Endothelial cell of umbilical vein (primary cell): ENCODE data around the gene NEDD4L. TPM values are rescaled to one million over a fixed set of nuclear protein-coding genes. Genes with fewer than 3 reads are reported as not detected.

Experiments
- BruUV-seq: library from RNA; stranded (reverse); fragments of 400-500 nt; replicated peaks from 2 replicates; lab custom pipeline; 2021; lab: Mats Ljungman, UMichigan
- CTCF ChIA-PET: fragments of 300-600, 350-600 bp; sonication (Branson Sonifier 250); formaldehyde crosslinking; loops from one replicate; lab custom pipeline; 2021; ENCODE audit warnings: antibody characterized with exemption, inconsistent platforms; lab: Charles Lee
- POLR2A ChIA-PET: fragments of 300-600, 350-600 bp; sonication (Branson Sonifier 250); formaldehyde crosslinking; loops from one replicate; lab custom pipeline; 2021; ENCODE audit warnings: antibody characterized with exemption, inconsistent platforms; lab: Charles Lee
- DNase-seq: peaks from one replicate; pipeline ENCODE4 v3.0.0-alpha.2; 2011; ENCODE audit warnings: low read depth, low spot score
- FAIRE-seq: peaks from 2 replicates; lab custom pipeline; 2011; peaks lifted over from hg19 to GRCh38; lab: Jason Lieb, UNC
- H2AFZ ChIP-seq: 2 replicates; pipeline ENCODE4 v1.6.0; 2012; ENCODE audit warnings: low read depth, low read length, control low read depth, inconsistent platforms
- H3K27ac ChIP-seq: 2 replicates; pipeline ENCODE4 v1.5.1; 2011; ENCODE audit warnings: low read depth, mild to moderate bottlenecking, control low read depth, low read length, moderate library complexity; ENCODE audit not compliant: insufficient read depth
- H3K27me3 ChIP-seq, 2 experiments: 2 replicates each; pipeline versions ENCODE4 v1.6.0 to v1.6.1; 2011; ENCODE audit warnings: low read length in 2 of 2, mixed read lengths in 1 of 2; ENCODE audit not compliant: control insufficient read depth in 2 of 2, insufficient read depth in 2 of 2
- H3K36me3 ChIP-seq, 2 experiments: 2 replicates in 1 of 2; 3 replicates in 1 of 2; pipeline ENCODE4 v1.5.1; 2011; ENCODE audit warnings: low read length in 2 of 2, mild to moderate bottlenecking in 1 of 2, moderate library complexity in 1 of 2; ENCODE audit not compliant: control insufficient read depth in 2 of 2, insufficient read depth in 2 of 2; ENCODE audit errors: extremely low read depth in 1 of 2
- H3K4me1 ChIP-seq: 3 replicates; pipeline ENCODE4 v1.5.1; 2011; ENCODE audit warnings: mild to moderate bottlenecking, low read length; ENCODE audit not compliant: control insufficient read depth, insufficient read depth; ENCODE audit errors: extremely low read depth
- H3K4me2 ChIP-seq: 2 replicates; pipeline ENCODE4 v1.6.1; 2011; ENCODE audit warnings: low read length, control low read depth, mixed read lengths; ENCODE audit not compliant: insufficient read depth
- H3K4me3 ChIP-seq, 3 experiments: fragments of 200-600 bp in 1 of 3; sonication (generic), shearing (Covaris generic) in 1 of 3; replicated peaks in 1 of 3; 2 replicates each; pipeline ENCODE4 v1.5.1; 2011 to 2016; ENCODE audit warnings: control low read depth in 3 of 3, low read length in 3 of 3, mild to moderate bottlenecking in 2 of 3, inconsistent platforms in 1 of 3, low read depth in 1 of 3, moderate library complexity in 1 of 3; ENCODE audit not compliant: insufficient read depth in 1 of 3
- H3K79me2 ChIP-seq: 2 replicates; pipeline ENCODE4 v1.6.0; 2012; ENCODE audit warnings: low read length, inconsistent platforms; ENCODE audit not compliant: control insufficient read depth, insufficient read depth
- H3K9ac ChIP-seq: replicated peaks from 2 replicates; pipeline ENCODE3; 2011; ENCODE audit warnings: low read length, control low read depth; ENCODE audit not compliant: insufficient read depth; ENCODE audit errors: extremely low read depth
- H3K9me1 ChIP-seq: replicated peaks from 3 replicates; pipeline ENCODE4 v1.6.0; 2011; ENCODE audit warnings: mild to moderate bottlenecking, low read length; ENCODE audit not compliant: control insufficient read depth, insufficient read depth; ENCODE audit errors: extremely low read depth
- H3K9me3 ChIP-seq: replicated peaks from 2 replicates; pipeline ENCODE4 v1.5.1; 2012; ENCODE audit warnings: low read length, inconsistent platforms; ENCODE audit not compliant: control insufficient read depth, insufficient read depth
- H4K20me1 ChIP-seq: replicated peaks from 2 replicates; pipeline ENCODE3; 2011; ENCODE audit warnings: mild to moderate bottlenecking, low read length; ENCODE audit not compliant: control insufficient read depth, insufficient read depth; ENCODE audit errors: extremely low read depth
- CTCF ChIP-seq, 2 donors: IDR thresholded peaks; 1 replicate in 1 of 2; 2 replicates in 1 of 2; pipeline ENCODE4 v1.5.1; 2011; ENCODE audit warnings: low read length in 2 of 2, mild to moderate bottlenecking in 2 of 2, moderate library complexity in 2 of 2, control low read depth in 1 of 2, inconsistent platforms in 1 of 2, low read depth in 1 of 2; ENCODE audit not compliant: insufficient read depth in 1 of 2; ENCODE audit errors: extremely low read depth in 1 of 2
- GATA2 ChIP-seq: IDR thresholded peaks from 2 replicates; pipeline ENCODE4 v1.7.0; 2011; ENCODE audit warnings: low read depth, mild to moderate bottlenecking, moderate library complexity, mixed read lengths, low read length; ENCODE audit not compliant: insufficient read length, insufficient read depth
- JUN ChIP-seq: IDR thresholded peaks from 2 replicates; pipeline ENCODE4 v1.6.1; 2011; ENCODE audit warnings: borderline replicate concordance, low read depth; ENCODE audit not compliant: insufficient read length, insufficient read depth
- MYC ChIP-seq: IDR thresholded peaks from one replicate; pipeline ENCODE4 v1.6.1; 2011; ENCODE audit warnings: mild to moderate bottlenecking, low read depth, low read length
- POLR2A ChIP-seq: IDR thresholded peaks from 2 replicates; pipeline ENCODE4 v1.6.1; 2012; ENCODE audit warnings: low read depth, mild to moderate bottlenecking, control low read depth, low read length
- POLR2AphosphoS5 ChIP-seq: IDR thresholded peaks from 2 replicates; pipeline ENCODE4 v1.6.1; 2012; ENCODE audit warnings: low read depth, mild to moderate bottlenecking, control low read depth, low read length, moderate library complexity; ENCODE audit not compliant: insufficient read depth
- dilution Hi-C: fragments of 300-500 bp; cut with MboI; formaldehyde crosslinking; loops from one replicate; pipeline ENCODE4 v1.15.0; 2019; ENCODE audit warnings: low sequenced_read_pairs; ENCODE audit not compliant: extremely low pct_ligation_motif_present
- intact Hi-C: fragments of 100-400 bp; cut with micrococcal nuclease; formaldehyde crosslinking; loops from one replicate; pipeline ENCODE4 v1.10.0; 2022
- polyA plus RNA-seq, 4 experiments: library from polyadenylated mRNA; depleted of rRNA in 3 of 4; stranded (reverse) in 3 of 4; unstranded in 1 of 4; fragments of >200 nt; gene quantifications; 2 replicates each; pipeline versions ENCODE4 v1.2.1 to v1.2.3, GENCODE V29; 2011 to 2012; ENCODE audit warnings: missing spikeins in 1 of 4
- total RNA-seq: library from RNA; stranded (reverse); gene quantifications from 2 replicates; pipeline ENCODE4 v1.2.3, GENCODE V29; 2021

Gene NEDD4L
- total and polyA plus RNA-seq, 2 donors (not counting 3 experiments of a cell fraction or from before 2014, with no cell fraction given), result 20.5 to 78.9 TPM

DNA sequence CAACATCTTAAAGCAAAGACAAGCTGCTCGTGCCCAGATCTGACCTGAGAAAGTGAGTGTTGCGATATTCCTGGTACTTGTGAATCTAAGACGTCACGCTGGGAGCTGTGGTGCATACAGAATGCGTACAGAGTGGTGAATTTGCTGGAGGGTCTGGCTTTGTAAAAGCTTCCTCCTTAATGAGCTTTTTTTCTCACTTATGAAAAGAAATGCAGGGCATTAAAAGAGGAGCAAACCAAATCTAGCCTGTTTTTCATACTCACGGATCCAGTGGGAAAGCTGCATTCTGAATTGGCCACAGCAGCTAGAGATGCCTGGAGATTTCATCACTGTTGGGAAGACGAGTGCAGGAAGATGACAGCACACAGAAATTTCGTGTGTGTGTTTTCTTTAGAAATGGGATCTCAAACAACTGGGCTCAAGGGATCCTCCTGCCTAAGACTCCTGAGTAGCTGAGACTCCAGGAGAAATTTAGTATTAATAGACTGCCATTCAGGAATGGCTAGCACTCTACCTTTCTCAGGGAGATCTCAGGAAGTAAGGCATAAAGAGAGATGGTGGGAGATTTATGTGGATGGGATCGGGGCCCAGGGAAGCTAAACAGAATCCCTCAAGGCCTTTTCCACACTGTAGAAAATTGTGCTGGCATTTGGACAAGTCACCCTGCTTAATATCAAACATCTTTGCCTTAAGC is 403.5 kb downstream of the NEDD4L start:
- peaks cover 2 to 10% of the 10 kb centered on the region in 2 experiments for H3K27me3 ChIP-seq
- no peak overlapping the region for H3K4me3 ChIP-seq
- no peak for DNase-seq
- no peak for FAIRE-seq
- H3K36me3 ChIP-seq, result no peaks in the 10 kb centered on the region
- CTCF ChIA-PET, result interaction anchor here (1.0 to 1.2 kb wide), 2 partner anchors 29 to 316 kb away, joined by 3 to 4 read pairs; no protein-coding TSS in a partner anchor
- TF ChIP-seq GATA2 (no peak), CTCF (IDR thresholded peaks at IDR 0.05; ENCODE audit: extremely low read depth in 1 of 2, insufficient read depth in 1 of 2, low read depth in 1 of 2, low read length in 2 of 2) (no peak), JUN (no peak), POLR2A (no peak), MYC (no peak), POLR2AphosphoS5 (no peak)
- H3K9ac ChIP-seq, result no peak overlapping the region
- H3K9me1 ChIP-seq, result no peaks in the 10 kb centered on the region
- H2AFZ ChIP-seq, result no peak overlapping the region
- no TSS peak for BruUV-seq
- no peaks in the 10 kb centered on the region for H3K4me1 ChIP-seq
- no peak overlapping the region for H3K27ac ChIP-seq
- H4K20me1 ChIP-seq, result no peaks in the 10 kb centered on the region
- POLR2A ChIA-PET, result no interaction called here
- H3K9me3 ChIP-seq, result no peaks in the 10 kb centered on the region
- H3K4me2 ChIP-seq, result no peak overlapping the region
- H3K79me2 ChIP-seq, result no peaks in the 10 kb centered on the region
- dilution Hi-C loops (no loop called here), intact Hi-C loops (no loop called here)
